Measurements from ENCODE around the gene NSD2. TPM values are rescaled to one million over a fixed set of nuclear protein-coding genes. Genes with fewer than 3 reads are reported as not detected.

Gene NSD2
- total RNA-seq, 1 donor from 2014 or later = 44.6 TPM

GRCh38 chr4:2006956-2007653 is 135.9 kb downstream of the NSD2 start:
- ATAC-seq (ENCODE audit: low read depth) (no peak), DNase-seq (no peak)
- Mint-ChIP-seq H3K9me3 (no peaks in the 10 kb centered on the region), H3K4me1 (peaks cover 45% of the 10 kb centered on the region), H3K27ac (no peak overlapping the region), H3K4me3 (peak overlapping the region; percentile 90), H3K27me3 (peaks cover 2% of the 10 kb centered on the region), H3K36me3 (ENCODE audit: low read depth) (peaks cover 42% of the 10 kb centered on the region)
- ChIA-PET POLR2A (no interaction called here), CTCF (no interaction called here)
- TF ChIP-seq CTCF (IDR thresholded peaks at IDR 0.05) = no peak
- intact Hi-C loops (cut with micrococcal nuclease) = loop anchor here (5.0 to 10.0 kb wide), 9 partner anchors 135 to 1225 kb away; partner anchors contain the start of genes CFAP99, FAM193A, HAUS3 and LETM1

- DNase-seq (no peak), ATAC-seq (ENCODE audit: low read depth) (no peak)
- Mint-ChIP-seq H3K27ac (peak overlapping the region; percentile 84), H3K36me3 (ENCODE audit: low read depth) (peaks cover 33% of the 10 kb centered on the region), H3K27me3 (peaks cover 2% of the 10 kb centered on the region), H3K4me1 (peaks cover 37% of the 10 kb centered on the region), H3K4me3 (peak overlapping the region; percentile 90), H3K9me3 (no peaks in the 10 kb centered on the region)
- ChIA-PET POLR2A (interaction anchor here (0.6 to 1.8 kb wide), 4 partner anchors 254 to 662 kb away, joined by 3 to 5 read pairs (median 3); partner anchors contain the start of gene UVSSA), CTCF (no interaction called here)
- intact Hi-C loops (cut with micrococcal nuclease) = loop anchor here (5.0 to 10.0 kb wide), 9 partner anchors 136 to 1226 kb away; partner anchors contain the start of genes CFAP99, FAM193A, HAUS3 and LETM1
- TF ChIP-seq CTCF (IDR thresholded peaks at IDR 0.05) = no peak
Observed at GRCh38 chr4:2007804-2008670, 136.8 kb downstream of the NSD2 start.

- Mint-ChIP-seq H3K4me1 (peaks cover 32% of the 10 kb centered on the region), H3K27me3 (peaks cover 2% of the 10 kb centered on the region), H3K9me3 (no peaks in the 10 kb centered on the region), H3K27ac (peak overlapping the region; percentile 84), H3K4me3 (peak overlapping the region; percentile 90), H3K36me3 (ENCODE audit: low read depth) (peaks cover 27% of the 10 kb centered on the region)
- intact Hi-C loops (cut with micrococcal nuclease) = loop anchor here (5.0 to 10.0 kb wide), 9 partner anchors 136 to 1226 kb away; partner anchors contain the start of genes CFAP99, FAM193A, HAUS3 and LETM1
- POLR2A ChIA-PET = interaction anchor here (0.5 to 1.8 kb wide), 5 partner anchors 254 to 662 kb away, joined by 3 to 5 read pairs (median 3); partner anchors contain the start of gene UVSSA
- TF ChIP-seq CTCF (IDR thresholded peaks at IDR 0.05) = no peak
- no peak for DNase-seq
- CTCF ChIA-PET = no interaction called here
- no peak for ATAC-seq (ENCODE audit: low read depth)
Observed at GRCh38 chr4:2008671-2008920, 137.4 kb downstream of the NSD2 start.

GRCh38 chr4:2008921-2009650 is 137.9 kb downstream of the NSD2 start, which contains the start of gene NELFA:
Gene NELFA, minus strand, starts transcription at chr4:2008974. Its CDS starts 15 bp downstream, at chr4:2008959.
- Mint-ChIP-seq H3K27me3 (peaks cover 4% of the 10 kb centered on the region), H3K9me3 (no peaks in the 10 kb centered on the region), H3K36me3 (ENCODE audit: low read depth) (peaks cover 25% of the 10 kb centered on the region), H3K4me1 (peaks cover 32% of the 10 kb centered on the region), H3K4me3 (peak within 1 kb of the TSS; percentile 90), H3K27ac (peak within 1 kb of the TSS; percentile 91)
- no peak for TF ChIP-seq CTCF (IDR thresholded peaks at IDR 0.05)
- ChIA-PET CTCF (no interaction called here), POLR2A (interaction anchor here (0.5 to 1.8 kb wide), 7 partner anchors 32 to 663 kb away, joined by 3 to 5 read pairs (median 3); partner anchors contain the start of gene UVSSA)
- ATAC-seq (ENCODE audit: low read depth) = peak; percentile 80
- DNase-seq = peak; percentile 93
- intact Hi-C loops (cut with micrococcal nuclease) = loop anchor here (1.0 to 10.0 kb wide), 11 partner anchors 33 to 1227 kb away; partner anchors contain the start of genes CFAP99, FAM193A, FAM53A and HAUS3
